Activated naive CD4-positive, alpha-beta T cell treated with anti-CD3 and anti-CD28 coated beads, Interleukin-2, amount 10 ng/mL, durations not matched to agents 7 days and 5 days (primary cell): ENCODE results near the gene C5orf63.
"Not testable (repeated sequence)": the region's sequence is repeated elsewhere in the genome, so short reads cannot be mapped to it uniquely, and the experiment has no call there.

ENCODE experiments used
- CTCF ChIA-PET: fragments of 350-600 bp; sonication (Branson Sonifier 250); formaldehyde crosslinking; loops from one replicate; lab custom pipeline; 2021; ENCODE audit warnings: antibody characterized with exemption; lab: Charles Lee
- DNase-seq: peaks from one replicate; pipeline ENCODE4 v3.0.0-alpha.2; 2020
- H3K27ac Mint-ChIP-seq: one replicate; pipeline ENCODE4 v1.8.0; 2021; ENCODE audit warnings: mild to moderate bottlenecking, moderate library complexity, mixed read lengths
- H3K27me3 Mint-ChIP-seq: one replicate; pipeline ENCODE4 v1.8.0; 2021; ENCODE audit warnings: mild to moderate bottlenecking, mixed read lengths
- H3K36me3 Mint-ChIP-seq: one replicate; pipeline ENCODE4 v1.8.0; 2021; ENCODE audit warnings: mixed read lengths
- H3K4me1 Mint-ChIP-seq: one replicate; pipeline ENCODE4 v1.8.0; 2021; ENCODE audit warnings: mixed read lengths
- H3K4me3 Mint-ChIP-seq: one replicate; pipeline ENCODE4 v1.8.0; 2021; ENCODE audit warnings: mild to moderate bottlenecking, moderate library complexity, mixed read lengths
- H3K9me3 Mint-ChIP-seq: one replicate; pipeline ENCODE4 v1.8.0; 2021; ENCODE audit warnings: mixed read lengths

Gene C5orf63

DNA sequence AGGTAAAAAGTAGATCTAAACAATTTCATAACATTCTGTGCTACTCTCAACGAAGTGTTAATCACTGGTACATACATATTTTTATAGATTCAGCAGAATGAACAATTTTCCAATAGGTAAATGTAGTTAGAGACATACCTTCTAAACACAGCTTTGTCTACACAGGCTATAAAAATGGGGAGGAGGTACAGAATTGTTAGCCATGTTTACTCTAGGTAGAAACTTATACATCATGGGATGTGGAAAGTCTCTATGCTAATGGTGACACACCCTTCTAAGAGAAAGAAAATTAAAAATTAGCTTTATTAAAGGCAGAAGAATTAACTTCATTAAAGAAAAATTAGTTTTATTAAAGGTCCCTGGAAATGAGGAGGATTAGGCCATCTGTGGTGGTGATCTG, 11.8 kb downstream of the C5orf63 start:
- H3K4me3 Mint-ChIP-seq = no peak overlapping the region
- peaks cover 5% of the 10 kb centered on the region for H3K36me3 Mint-ChIP-seq
- DNase-seq = no peak
- CTCF ChIA-PET = no interaction called here
- H3K27me3 Mint-ChIP-seq = no peaks in the 10 kb centered on the region
- H3K27ac Mint-ChIP-seq = no peak overlapping the region
- H3K4me1 Mint-ChIP-seq = peaks cover 7% of the 10 kb centered on the region
- H3K9me3 Mint-ChIP-seq = no peaks in the 10 kb centered on the region

DNA sequence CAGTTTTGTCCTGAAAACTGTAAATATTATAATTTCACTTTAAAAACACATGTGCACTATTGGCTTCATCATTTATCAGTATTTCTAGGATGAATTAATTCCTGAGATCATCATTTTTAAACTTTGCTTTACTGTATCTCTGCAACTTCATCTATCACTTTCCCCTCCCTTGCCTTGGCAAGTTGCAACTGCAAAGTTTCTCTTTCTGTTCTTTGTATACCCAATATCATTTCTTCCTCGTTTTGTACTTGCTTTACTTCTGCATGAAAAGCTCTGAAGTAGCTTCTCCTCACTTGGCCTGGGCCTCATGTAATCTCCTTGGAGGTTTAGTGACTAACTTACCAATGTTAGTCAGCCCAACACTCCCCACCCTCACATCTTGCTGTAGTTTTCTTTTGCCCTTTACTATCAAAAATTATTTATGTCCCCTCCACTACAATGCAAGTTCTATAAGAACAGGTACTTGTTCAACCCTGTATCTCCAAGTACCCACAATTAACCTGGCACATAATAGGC, 12.8 kb downstream of the C5orf63 start:
- Mint-ChIP-seq H3K27me3 (no peaks in the 10 kb centered on the region), H3K27ac (no peak overlapping the region), H3K36me3 (peaks cover 14% of the 10 kb centered on the region), H3K4me3 (no peak overlapping the region), H3K9me3 (peaks cover 5% of the 10 kb centered on the region), H3K4me1 (peaks cover 7% of the 10 kb centered on the region)
- CTCF ChIA-PET = interaction anchor here (0.6 kb wide), 1 partner anchor 120 kb away, joined by 5 read pairs; no protein-coding TSS in a partner anchor
- no peak for DNase-seq

DNA sequence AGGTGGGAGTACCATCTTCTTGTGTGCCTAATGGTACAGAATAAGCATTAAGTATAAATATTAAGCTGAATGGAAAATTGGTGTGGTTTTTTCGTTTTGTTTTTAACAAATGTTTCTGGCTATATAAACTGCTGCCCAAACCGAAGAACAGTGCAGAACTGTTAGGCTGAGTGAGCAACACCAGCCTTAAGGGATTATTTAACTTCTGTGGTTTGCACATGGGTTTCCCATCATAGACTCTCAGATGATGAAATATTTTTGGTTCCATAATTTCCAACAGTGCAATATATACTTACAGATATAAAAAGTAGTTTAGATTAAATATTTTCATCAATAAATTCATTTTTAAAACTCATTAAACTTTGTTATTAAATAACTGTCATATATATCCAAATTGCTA, 16.4 kb downstream of the C5orf63 start:
- H3K27me3 Mint-ChIP-seq = no peaks in the 10 kb centered on the region
- no peak overlapping the region for H3K27ac Mint-ChIP-seq
- H3K4me3 Mint-ChIP-seq = no peak overlapping the region
- DNase-seq = no peak
- CTCF ChIA-PET = no interaction called here
- peaks cover 28% of the 10 kb centered on the region for H3K36me3 Mint-ChIP-seq
- H3K4me1 Mint-ChIP-seq = peaks cover 7% of the 10 kb centered on the region
- peaks cover 5% of the 10 kb centered on the region for H3K9me3 Mint-ChIP-seq

DNA sequence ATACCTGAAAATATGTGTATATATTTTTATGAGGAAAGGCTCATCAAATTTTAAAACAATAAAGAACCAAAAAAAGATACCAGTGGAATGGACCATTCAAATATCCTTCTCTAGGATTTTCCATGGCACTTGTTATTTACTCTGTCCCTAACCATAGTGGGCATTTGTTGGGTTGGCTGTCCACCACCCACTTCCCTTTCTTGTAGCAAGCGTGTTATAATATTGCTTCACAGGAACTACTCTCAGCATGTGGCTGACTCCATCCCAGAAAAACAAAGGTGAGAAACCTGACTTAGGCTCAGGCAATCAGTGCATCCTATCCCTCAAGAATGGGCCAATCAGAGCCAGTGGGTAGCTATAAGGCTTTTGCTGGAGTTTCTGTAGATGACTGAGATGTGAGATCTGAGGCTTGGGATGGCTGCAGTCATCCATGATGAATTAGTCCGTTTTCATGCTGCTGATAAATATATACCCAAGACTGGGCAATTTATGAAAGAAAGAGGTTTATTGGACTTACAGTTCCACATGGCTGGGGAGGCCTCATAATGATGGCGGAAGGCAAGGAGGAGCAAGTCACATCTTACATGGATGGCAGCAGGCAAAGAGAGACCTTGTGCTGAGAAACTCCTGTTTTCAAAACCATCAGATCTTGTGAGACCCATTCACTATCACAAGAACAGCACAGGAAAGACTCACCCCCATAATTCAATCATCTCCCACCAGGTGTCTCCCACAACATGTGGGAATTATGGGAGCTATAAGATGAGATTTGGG, 17.2 kb downstream of the C5orf63 start:
- peaks cover 28% of the 10 kb centered on the region for H3K36me3 Mint-ChIP-seq
- H3K4me3 Mint-ChIP-seq = no peak overlapping the region
- CTCF ChIA-PET = no interaction called here
- peaks cover 5% of the 10 kb centered on the region for H3K9me3 Mint-ChIP-seq
- peaks cover 7% of the 10 kb centered on the region for H3K4me1 Mint-ChIP-seq
- no peak for DNase-seq
- H3K27me3 Mint-ChIP-seq = no peaks in the 10 kb centered on the region
- no peak overlapping the region for H3K27ac Mint-ChIP-seq

DNA sequence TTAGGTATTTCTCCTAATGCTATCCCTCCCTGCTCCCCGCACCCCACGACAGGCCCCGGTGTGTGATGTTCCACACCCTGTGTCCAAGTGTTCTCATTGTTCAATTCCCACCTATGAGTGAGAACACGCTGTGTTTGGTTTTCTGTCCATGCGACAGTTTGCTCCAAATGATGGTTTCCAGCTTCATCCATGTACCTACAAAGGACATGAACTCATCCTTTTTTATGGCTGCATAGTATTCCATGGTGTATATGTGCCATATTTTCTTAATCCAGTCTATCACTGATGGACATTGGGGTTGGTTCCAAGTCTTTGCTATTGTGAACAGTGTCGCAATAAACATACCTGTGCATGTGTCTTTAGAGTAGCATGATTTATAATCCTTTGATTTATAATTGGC, 19.8 kb downstream of the C5orf63 start:
- H3K4me3 Mint-ChIP-seq, H3K9me3 Mint-ChIP-seq, H3K4me1 Mint-ChIP-seq, CTCF ChIA-PET, H3K27me3 Mint-ChIP-seq, DNase-seq, H3K27ac Mint-ChIP-seq: not testable (repeated sequence)
- H3K36me3 Mint-ChIP-seq = peaks cover 26% of the 10 kb centered on the region

DNA sequence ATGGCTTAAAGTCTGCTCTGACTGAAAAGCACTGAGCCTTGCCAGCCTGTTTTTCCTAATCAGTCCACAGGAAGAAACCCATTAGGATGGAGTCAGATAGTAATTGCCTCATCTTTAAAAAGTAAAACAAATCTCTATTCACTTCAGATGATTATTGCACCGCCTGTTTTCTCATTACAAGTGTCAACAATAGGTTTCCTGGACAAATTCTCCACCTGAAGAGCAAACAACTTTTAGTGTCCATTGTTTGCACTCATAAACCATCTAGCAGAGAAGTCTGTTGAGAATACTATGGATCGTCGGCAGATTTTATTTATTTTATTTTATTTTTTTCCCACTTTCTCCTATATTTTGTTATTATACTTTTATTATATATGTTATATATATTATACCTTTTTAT, 20.3 kb downstream of the C5orf63 start:
- Mint-ChIP-seq H3K4me1 (no peaks in the 10 kb centered on the region), H3K4me3 (no peak overlapping the region), H3K9me3 (peaks cover 5% of the 10 kb centered on the region), H3K36me3 (peaks cover 25% of the 10 kb centered on the region), H3K27ac (no peak overlapping the region), H3K27me3 (no peaks in the 10 kb centered on the region)
- DNase-seq = no peak
- CTCF ChIA-PET = no interaction called here

DNA sequence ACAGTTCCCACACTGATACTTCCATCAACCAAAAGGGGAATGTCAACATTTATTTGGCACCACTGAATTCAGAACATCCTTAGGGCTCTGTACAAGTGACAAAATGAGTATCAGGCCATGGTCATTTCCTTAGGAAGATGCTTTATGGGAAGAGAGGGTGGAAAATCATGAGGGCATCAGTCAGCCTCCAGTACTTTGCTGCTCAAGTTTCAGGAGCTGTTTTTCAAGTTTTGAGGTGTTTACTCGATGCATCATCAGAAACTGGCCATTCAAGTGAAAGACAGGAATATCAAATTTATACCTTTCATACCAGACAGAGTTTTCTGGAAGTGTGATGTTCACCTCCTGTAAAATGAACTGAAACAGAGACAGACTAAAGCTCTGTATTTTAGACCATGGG, 21.7 kb downstream of the C5orf63 start:
- H3K9me3 Mint-ChIP-seq = peaks cover 5% of the 10 kb centered on the region
- CTCF ChIA-PET = no interaction called here
- no peaks in the 10 kb centered on the region for H3K4me1 Mint-ChIP-seq
- H3K27me3 Mint-ChIP-seq = no peaks in the 10 kb centered on the region
- peaks cover 22% of the 10 kb centered on the region for H3K36me3 Mint-ChIP-seq
- no peak overlapping the region for H3K27ac Mint-ChIP-seq
- no peak overlapping the region for H3K4me3 Mint-ChIP-seq
- DNase-seq = no peak

DNA sequence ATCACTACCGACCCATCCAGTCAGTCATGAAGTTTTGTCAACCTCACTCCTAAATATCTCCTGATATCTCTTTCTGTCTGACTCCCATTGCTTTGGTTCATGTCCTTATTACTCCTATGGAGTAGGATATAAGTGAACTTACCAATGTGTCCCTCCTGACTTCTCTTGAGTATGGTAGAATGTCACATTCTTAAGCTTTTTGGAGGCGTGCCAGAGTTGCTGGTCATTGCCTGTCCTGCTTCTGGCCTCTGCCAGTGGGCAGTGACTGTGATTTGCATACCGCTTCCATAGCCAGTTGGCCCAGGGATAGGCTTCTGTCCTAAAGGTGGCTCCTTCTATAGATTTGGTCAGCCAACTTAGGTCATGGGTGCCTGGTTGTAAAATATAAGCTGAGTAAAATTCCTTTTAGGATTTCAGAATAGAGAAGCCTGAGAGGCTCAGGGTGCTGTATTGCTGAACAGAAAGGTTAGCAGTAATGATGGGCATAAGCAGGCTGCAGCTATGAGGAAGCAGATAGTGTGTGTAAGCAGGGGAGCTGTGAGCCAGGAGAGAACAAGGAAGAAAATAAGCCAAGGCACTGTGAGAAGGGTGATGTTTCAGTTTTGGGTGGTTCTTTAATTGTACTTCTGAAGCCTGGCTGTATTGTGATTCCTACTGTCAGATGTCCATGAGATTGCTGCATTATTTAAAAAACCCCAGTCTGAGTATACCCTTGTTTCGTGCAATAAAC, 26.8 kb downstream of the C5orf63 start:
- no peak overlapping the region for H3K4me3 Mint-ChIP-seq
- H3K27me3 Mint-ChIP-seq = no peaks in the 10 kb centered on the region
- H3K9me3 Mint-ChIP-seq = no peaks in the 10 kb centered on the region
- no peaks in the 10 kb centered on the region for H3K4me1 Mint-ChIP-seq
- no peak for DNase-seq
- no peaks in the 10 kb centered on the region for H3K36me3 Mint-ChIP-seq
- CTCF ChIA-PET = interaction anchor here (1.2 kb wide), 1 partner anchor 15 kb away, joined by 3 read pairs; no protein-coding TSS in a partner anchor
- no peak overlapping the region for H3K27ac Mint-ChIP-seq

DNA sequence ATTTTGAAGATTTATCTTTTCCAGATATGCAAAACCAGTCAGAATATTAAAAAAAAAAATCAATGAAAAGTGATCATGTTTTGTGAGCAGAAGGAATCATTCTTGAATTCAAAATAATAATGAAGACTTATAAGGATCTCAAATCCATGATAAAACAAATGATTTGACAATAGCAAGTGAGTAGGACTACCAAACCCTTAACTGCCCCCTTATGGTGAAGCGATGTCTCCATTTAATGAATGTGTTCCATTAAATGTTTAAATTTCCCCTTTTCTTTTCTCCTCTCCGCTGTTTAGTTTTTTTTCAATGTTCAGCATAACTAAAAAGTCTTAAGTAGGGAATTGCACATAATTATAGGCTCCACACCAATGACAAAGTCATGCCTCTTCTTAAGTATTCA, 30.7 kb downstream of the C5orf63 start:
- no peak overlapping the region for H3K27ac Mint-ChIP-seq
- H3K36me3 Mint-ChIP-seq = no peaks in the 10 kb centered on the region
- H3K27me3 Mint-ChIP-seq = no peaks in the 10 kb centered on the region
- H3K9me3 Mint-ChIP-seq = no peaks in the 10 kb centered on the region
- CTCF ChIA-PET = no interaction called here
- H3K4me3 Mint-ChIP-seq = no peak overlapping the region
- no peak for DNase-seq
- no peaks in the 10 kb centered on the region for H3K4me1 Mint-ChIP-seq

DNA sequence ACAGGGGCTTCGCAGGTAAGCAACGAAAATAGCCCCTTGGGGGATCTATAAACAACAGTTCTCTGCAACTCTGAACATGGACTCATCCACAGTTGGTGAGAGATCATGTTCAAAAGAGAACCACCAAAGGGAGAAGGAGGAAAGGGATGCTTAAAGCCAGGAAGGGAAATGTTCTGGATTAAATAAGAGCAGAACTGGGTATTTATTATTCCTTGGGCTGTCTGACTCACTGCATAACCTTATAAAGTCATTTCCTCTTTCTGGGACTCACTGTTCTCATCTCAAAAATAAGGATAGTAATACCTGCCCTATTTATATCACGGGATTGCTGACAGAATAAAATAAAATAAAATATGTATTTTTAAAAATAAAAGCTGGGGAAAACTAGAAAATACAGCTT, 31.7 kb downstream of the C5orf63 start:
- Mint-ChIP-seq H3K9me3 (no peaks in the 10 kb centered on the region), H3K27me3 (no peaks in the 10 kb centered on the region), H3K36me3 (no peaks in the 10 kb centered on the region), H3K4me1 (no peaks in the 10 kb centered on the region), H3K27ac (no peak overlapping the region), H3K4me3 (no peak overlapping the region)
- CTCF ChIA-PET = no interaction called here
- no peak for DNase-seq

DNA sequence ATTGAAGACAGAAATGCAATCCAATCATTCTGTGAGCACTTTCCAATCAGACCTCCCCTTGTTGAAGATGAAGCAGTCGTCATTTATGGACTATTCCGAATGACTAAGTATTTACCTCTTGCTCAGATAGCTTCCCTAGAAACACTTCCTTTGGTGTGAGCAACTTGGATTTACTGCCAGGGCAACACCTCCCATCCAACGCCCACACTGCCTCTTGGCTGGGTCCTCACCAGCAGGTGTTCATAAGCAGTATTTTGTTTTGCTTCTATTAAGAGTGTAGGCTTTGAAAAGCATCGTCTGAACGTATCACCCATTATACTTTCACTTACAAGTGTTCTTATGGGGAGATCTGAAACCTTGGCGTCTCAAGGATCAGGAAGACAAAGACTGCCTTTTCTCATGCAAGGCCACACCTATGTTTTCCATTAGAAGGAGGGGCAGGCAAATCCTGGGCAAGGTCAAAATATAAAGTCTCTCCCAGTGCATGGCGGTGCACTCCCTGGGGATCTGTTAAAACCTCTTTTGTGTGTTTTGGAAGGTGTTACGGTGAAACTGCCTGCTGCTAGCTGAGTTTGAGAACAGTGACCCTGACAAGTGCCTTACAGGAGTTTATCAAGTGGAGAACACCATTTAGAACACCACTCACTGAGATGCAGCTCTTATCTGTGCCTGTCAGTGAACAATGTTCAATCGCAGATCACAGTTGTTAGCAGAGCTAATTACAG, 32.3 kb downstream of the C5orf63 start:
- CTCF ChIA-PET = no interaction called here
- H3K27me3 Mint-ChIP-seq = peaks cover under 1% of the 10 kb centered on the region

DNA sequence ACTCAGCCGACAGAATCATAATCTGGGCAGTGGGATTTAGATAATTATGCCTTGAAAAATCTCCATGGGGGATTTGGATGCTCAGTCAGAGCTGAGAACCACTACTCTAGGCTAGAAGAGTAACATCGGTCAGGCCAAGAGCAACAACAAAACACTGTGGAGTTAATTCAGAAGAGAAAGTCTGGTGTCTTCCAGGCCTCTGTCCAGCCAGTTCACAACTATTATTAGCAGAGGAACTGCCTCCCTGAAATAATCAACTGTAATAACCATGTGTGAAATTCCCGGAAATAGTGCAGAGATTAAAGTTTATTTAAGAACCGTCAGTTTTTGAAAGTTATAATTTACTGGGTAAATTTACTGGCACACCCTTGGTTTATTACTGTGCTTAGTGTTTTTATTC, 34.8 kb downstream of the C5orf63 start:
- CTCF ChIA-PET = no interaction called here
- Mint-ChIP-seq H3K4me1 (no peaks in the 10 kb centered on the region), H3K36me3 (no peaks in the 10 kb centered on the region), H3K4me3 (no peak overlapping the region), H3K27me3 (peaks cover 8% of the 10 kb centered on the region), H3K9me3 (no peaks in the 10 kb centered on the region), H3K27ac (no peak overlapping the region)
- DNase-seq = no peak

More for the DNA sequence above, 32.3 kb downstream of the C5orf63 start:
- DNase-seq = no peak
- no peaks in the 10 kb centered on the region for H3K4me1 Mint-ChIP-seq
- H3K36me3 Mint-ChIP-seq = no peaks in the 10 kb centered on the region
- H3K9me3 Mint-ChIP-seq = no peaks in the 10 kb centered on the region
- H3K27ac Mint-ChIP-seq = no peak overlapping the region
- no peak overlapping the region for H3K4me3 Mint-ChIP-seq

DNA sequence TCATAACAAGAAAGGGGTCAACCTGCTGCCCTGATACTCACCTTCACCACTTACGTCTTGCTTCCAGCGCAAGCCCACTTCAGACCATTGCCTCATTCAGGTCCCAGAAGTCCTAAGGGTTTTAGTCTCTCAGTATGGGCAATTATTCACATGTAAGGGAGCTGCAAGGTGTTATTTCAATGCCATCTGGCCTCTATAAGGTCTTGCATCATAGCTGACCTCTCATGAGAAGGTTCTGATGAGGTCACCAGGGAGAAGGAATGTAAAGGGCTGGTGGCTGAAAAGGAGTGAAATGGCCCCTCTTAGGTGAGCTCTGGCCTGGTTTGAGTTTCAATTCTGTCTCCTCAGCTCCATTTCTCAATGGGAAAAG, 41.5 kb downstream of the C5orf63 start:
- H3K36me3 Mint-ChIP-seq = no peaks in the 10 kb centered on the region
- H3K27ac Mint-ChIP-seq = no peak overlapping the region
- no peak for DNase-seq
- no peaks in the 10 kb centered on the region for H3K9me3 Mint-ChIP-seq
- H3K27me3 Mint-ChIP-seq = peaks cover 54% of the 10 kb centered on the region
- H3K4me3 Mint-ChIP-seq = peak overlapping the region; percentile 86
- peaks cover 17% of the 10 kb centered on the region for H3K4me1 Mint-ChIP-seq
- CTCF ChIA-PET = interaction anchor here (1.0 kb wide), 1 partner anchor 15 kb away, joined by 3 read pairs; no protein-coding TSS in a partner anchor

DNA sequence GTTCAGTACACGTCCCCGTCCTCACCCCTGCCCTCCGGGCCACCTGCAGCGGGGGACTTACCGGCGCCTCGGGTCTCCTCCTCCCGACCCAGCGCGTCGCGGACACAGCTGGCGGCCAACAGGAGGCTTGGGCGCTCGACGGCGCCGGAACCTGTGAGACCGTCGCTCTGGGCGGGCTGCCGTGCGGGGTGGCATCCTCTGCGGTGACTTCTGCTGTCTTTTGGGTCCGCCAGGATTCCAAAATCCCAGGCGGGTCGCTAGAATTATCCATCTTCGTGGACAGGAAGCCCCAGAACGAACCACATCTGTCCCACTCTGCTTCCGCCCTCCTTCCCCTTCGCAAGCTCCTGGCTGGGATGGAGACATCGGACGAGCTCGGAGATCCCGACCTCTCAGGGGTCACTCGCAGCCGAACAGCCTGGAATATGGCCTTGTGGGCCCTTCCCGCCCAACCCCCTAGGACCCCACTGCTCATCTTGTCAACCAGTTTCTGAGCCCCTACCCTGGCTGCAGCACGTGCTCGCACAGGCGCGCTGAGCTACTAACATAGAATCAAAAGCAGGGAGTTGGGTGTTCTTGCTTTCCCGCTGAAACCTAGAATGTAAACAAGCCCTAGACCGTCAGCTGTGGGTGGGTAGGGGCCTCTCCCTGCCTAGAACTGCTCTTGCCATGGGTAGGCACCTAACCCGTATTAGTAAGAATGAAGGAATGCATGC, 42.0 kb downstream of the C5orf63 start:
- DNase-seq = peak; percentile 53
- CTCF ChIA-PET = interaction anchor here (1.0 kb wide), 1 partner anchor 15 kb away, joined by 3 read pairs; no protein-coding TSS in a partner anchor
- Mint-ChIP-seq H3K27me3 (peaks cover 54% of the 10 kb centered on the region), H3K27ac (peak overlapping the region; percentile 64), H3K4me1 (peaks cover 17% of the 10 kb centered on the region), H3K4me3 (peak overlapping the region; percentile 86), H3K36me3 (no peaks in the 10 kb centered on the region), H3K9me3 (no peaks in the 10 kb centered on the region)
